HCT116 (cell line): ENCODE data around the gene CALN1.

Experiments
- EZH2 ChIP-seq: fragments of 200-600 bp; sonication (generic); IDR thresholded peaks from 2 replicates; pipeline ENCODE4 v1.6.1; 2017; ENCODE audit warnings: antibody characterized with exemption, mixed run types
- POLR2A ChIP-seq: IDR thresholded peaks from 2 replicates; pipeline ENCODE4 v1.7.0; 2011; ENCODE audit warnings: borderline replicate concordance; ENCODE audit not compliant: insufficient read depth, insufficient read length; ENCODE audit errors: extremely low read depth
- RAD21 ChIP-seq: IDR thresholded peaks from 2 replicates; pipeline ENCODE4 v1.6.1; 2012; ENCODE audit warnings: low read depth, mild to moderate bottlenecking
- SRF ChIP-seq: IDR thresholded peaks from 2 replicates; pipeline ENCODE4 v1.6.1; 2012; ENCODE audit warnings: low read depth
- ZFX ChIP-seq: fragments of 450-650 bp; IDR thresholded peaks from 2 replicates; pipeline ENCODE4 v1.6.1; 2017
- TF ChIP-seq, protein P1 (sequence below), 3 experiments: fragments of 200-600 bp in 1 of 3; sonication (generic) in 1 of 3; IDR thresholded peaks in 2 of 3; conservative IDR thresholded peaks in 1 of 3; 2 replicates each; pipeline ENCODE4 v1.5.1; 2012 to 2017; ENCODE audit warnings: low read depth in 2 of 3, low read length in 2 of 3, antibody characterized with exemption in 1 of 3, borderline replicate concordance in 1 of 3, control low read depth in 1 of 3, mild to moderate bottlenecking in 1 of 3, mixed read lengths in 1 of 3, mixed run types in 1 of 3, moderate library complexity in 1 of 3; ENCODE audit not compliant: insufficient read depth in 1 of 3
- TF ChIP-seq, protein P2 (sequence below): IDR thresholded peaks from 2 replicates; pipeline ENCODE4 v1.6.1; 2012
- TF ChIP-seq, protein P3 (sequence below): IDR thresholded peaks from 2 replicates; pipeline ENCODE4 v1.6.1; 2012
- TF ChIP-seq, protein P4 (sequence below): IDR thresholded peaks from 2 replicates; pipeline ENCODE4 v1.6.1; 2011; ENCODE audit warnings: mild to moderate bottlenecking, low read length, moderate library complexity; ENCODE audit not compliant: insufficient replicate concordance; ENCODE audit errors: extremely low read depth

DNA sequence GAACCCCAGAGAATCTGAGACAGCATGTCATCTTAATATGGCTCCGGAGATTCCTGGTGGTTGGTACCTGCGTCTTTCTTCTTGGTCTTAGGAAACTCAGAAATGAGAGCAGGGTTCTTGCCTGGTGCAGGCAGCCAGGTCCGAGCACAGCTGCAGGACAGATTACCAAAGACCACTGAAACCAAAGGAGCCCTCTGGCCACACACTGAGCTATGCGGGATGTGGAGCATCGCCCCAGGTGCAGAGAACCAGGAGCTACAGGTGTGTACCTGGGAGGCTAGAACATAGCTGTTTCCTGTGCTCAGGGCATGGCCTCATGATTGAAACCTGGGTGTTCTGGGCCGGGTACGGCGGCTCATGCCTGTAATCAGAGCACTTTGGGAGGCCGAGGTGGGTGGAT is 635.4 kb downstream of the CALN1 start:
- TF ChIP-seq, protein P1, sequence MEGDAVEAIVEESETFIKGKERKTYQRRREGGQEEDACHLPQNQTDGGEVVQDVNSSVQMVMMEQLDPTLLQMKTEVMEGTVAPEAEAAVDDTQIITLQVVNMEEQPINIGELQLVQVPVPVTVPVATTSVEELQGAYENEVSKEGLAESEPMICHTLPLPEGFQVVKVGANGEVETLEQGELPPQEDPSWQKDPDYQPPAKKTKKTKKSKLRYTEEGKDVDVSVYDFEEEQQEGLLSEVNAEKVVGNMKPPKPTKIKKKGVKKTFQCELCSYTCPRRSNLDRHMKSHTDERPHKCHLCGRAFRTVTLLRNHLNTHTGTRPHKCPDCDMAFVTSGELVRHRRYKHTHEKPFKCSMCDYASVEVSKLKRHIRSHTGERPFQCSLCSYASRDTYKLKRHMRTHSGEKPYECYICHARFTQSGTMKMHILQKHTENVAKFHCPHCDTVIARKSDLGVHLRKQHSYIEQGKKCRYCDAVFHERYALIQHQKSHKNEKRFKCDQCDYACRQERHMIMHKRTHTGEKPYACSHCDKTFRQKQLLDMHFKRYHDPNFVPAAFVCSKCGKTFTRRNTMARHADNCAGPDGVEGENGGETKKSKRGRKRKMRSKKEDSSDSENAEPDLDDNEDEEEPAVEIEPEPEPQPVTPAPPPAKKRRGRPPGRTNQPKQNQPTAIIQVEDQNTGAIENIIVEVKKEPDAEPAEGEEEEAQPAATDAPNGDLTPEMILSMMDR (IDR thresholded peaks at IDR 0.05 in 2 of 3, conservative IDR thresholded peaks at IDR 0.05 in 1 of 3; ENCODE audit: borderline replicate concordance in 1 of 3, insufficient read depth in 1 of 3, low read depth in 2 of 3, low read length in 2 of 3): no peak
- TF ChIP-seq, protein P2, sequence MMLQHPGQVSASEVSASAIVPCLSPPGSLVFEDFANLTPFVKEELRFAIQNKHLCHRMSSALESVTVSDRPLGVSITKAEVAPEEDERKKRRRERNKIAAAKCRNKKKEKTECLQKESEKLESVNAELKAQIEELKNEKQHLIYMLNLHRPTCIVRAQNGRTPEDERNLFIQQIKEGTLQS: no peak
- TF ChIP-seq POLR2A (no peak), EZH2 (no peak), SRF (no peak), RAD21 (no peak), ZFX (no peak)
- TF ChIP-seq, protein P3, sequence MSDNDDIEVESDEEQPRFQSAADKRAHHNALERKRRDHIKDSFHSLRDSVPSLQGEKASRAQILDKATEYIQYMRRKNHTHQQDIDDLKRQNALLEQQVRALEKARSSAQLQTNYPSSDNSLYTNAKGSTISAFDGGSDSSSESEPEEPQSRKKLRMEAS: no peak
- TF ChIP-seq, protein P4, sequence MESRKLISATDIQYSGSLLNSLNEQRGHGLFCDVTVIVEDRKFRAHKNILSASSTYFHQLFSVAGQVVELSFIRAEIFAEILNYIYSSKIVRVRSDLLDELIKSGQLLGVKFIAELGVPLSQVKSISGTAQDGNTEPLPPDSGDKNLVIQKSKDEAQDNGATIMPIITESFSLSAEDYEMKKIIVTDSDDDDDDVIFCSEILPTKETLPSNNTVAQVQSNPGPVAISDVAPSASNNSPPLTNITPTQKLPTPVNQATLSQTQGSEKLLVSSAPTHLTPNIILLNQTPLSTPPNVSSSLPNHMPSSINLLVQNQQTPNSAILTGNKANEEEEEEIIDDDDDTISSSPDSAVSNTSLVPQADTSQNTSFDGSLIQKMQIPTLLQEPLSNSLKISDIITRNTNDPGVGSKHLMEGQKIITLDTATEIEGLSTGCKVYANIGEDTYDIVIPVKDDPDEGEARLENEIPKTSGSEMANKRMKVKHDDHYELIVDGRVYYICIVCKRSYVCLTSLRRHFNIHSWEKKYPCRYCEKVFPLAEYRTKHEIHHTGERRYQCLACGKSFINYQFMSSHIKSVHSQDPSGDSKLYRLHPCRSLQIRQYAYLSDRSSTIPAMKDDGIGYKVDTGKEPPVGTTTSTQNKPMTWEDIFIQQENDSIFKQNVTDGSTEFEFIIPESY: no peak
